Activated T-cell treated with anti-CD3 and anti-CD28 coated beads for 4 hours (primary cell): ENCODE results near the gene PALD1.

Source experiments
- DNase-seq: peaks from one replicate; pipeline ENCODE4 v3.0.0-alpha.2; 2020

The PALD1 gene

DNA sequence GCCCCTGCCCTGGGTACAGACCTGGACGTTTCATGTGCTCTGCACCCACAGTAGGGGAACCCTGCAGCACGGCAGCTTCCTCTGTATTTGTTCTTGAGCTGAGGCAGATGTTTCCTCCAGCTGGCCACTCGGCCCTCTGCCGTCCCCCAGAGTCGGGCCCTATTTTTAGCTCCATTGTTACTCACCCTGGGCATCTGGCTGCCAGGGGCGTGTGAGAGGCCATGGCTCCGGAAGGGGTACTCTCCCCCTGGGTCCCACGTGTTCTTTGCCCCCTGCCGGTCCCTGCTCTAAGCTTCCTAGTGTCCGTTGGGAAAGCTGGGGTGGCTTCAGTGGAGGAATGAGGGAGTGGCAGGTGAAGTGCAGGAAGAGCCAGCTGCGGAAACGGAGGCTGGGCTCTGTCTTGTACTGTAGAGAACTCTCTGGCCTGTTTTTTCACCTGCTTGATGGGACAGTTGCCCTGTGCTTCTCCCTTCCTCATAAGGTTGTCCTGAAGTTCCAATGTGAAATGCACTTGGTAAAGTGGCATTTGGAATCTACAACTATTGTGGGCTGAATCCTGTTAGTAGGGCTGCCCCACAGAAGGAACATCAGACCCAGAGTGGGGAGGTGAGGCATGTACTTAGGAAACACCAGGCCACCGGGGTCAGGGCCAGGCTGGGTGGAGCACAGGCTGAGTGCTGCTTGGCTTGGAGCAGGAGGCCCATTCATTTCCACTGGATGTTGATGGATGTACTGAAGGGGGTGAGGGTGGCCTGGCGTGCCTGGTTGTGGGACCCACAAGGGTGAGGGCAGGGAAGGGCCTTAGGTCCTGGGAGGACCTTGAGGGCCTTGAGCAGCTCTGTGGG lies 30.6 kb downstream of the PALD1 start:
- no peak for DNase-seq

DNA sequence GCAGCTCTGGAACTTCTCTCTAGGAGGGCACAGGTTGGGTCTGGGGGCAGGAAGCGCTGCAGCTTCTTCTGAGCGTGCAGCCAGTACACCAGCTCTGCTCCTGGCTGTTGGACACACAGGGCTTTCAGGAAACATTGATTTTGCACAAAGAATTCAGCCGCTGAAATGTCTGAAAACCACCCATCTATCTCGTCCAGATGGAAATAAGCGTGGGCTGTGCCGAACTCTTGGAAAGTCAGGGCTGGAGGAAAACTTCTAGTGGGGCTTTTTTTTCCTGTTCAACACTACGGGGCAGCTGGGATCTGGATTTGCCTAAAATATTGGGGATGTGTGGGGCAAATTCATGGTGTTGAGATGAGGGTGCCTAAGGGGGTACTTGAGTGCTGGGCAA lies 31.2 kb downstream of the PALD1 start:
- DNase-seq, result no peak

DNA sequence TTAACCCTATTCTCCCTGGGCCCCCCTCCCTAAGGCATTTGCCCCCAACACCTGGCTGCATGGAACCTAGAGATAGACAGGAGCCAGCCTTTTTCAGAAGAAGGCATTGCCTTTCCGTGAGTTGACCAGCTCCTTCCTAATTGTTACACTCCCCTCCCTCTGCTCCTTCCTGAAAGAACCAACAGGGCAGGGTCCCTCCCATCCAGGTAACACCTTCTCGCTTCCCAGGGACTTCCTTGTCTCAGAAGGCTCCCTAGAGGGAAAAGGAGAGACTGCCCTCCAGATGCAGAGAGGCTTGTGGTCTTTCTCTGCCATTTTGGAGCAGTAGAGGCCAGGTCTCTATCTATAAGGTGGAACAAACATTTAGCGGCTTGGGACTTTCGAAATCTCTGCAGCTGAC lies 31.9 kb downstream of the PALD1 start:
- no peak for DNase-seq

DNA sequence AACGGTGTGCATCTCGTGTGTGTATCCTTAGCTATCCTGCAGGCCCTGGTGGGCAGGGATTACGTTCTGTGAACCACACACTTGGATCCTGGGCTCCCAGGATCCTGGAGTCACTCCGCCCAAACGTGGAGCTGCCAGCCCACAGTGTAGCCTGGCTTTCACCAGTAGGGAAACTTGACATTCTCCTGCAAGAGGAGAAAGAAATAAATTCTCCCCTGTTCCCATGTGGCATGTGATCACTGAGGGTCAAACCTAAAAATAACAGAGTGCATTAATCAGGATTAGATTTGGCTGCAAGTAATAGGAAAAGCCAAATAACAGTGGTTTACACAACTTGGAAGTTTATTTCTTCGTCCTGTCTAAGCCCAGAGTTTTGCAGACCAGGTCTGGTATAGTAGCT lies 32.3 kb downstream of the PALD1 start:
- DNase-seq, result no peak

DNA sequence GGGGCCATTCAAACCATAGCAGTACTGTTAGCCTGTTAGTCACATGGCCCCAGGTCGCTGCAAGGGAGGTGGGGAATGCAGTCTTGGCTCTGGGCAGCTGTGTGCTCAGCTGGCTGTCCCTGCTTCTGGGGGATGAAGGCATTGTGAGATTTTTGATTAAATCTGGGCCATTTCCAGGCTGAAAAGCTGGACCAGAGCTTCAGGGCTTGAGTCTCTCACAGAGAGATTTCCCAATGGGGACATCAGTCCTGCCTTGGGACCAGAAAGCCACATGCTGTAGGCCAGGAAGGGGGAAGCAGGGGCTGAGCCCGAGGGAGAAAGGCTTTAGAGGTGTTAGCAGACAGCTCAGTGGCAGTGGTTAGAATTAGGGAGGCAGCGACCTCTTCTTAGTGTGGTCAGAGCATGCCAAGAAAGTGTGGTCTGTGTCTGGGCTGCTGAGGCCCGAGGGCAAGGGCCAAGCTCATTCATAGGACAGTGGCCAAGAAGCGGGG lies 33.6 kb downstream of the PALD1 start:
- DNase-seq, result no peak

DNA sequence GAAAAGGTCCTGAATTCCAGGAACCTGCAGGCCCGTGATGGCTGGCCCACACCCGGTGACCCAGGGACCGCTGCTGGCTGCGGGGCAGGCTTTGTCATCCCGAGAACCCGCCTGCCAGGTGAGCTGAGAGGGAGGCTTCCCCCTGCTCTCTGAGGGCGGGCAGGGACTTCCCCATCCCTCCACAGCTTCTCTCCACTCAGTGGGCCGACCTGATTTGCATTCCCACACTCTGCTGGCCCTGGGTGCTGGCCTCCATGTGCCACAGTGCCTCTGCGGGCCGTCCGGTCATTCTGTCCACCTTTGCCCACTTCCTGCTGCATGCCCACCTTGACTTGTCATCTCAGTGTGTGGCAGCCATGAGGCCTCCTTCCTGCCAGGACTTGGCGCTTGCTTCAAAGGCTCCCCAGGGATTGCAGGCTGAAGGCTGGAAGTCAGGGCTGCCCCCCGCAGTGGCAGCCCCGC lies 35.3 kb downstream of the PALD1 start:
- no peak for DNase-seq

DNA sequence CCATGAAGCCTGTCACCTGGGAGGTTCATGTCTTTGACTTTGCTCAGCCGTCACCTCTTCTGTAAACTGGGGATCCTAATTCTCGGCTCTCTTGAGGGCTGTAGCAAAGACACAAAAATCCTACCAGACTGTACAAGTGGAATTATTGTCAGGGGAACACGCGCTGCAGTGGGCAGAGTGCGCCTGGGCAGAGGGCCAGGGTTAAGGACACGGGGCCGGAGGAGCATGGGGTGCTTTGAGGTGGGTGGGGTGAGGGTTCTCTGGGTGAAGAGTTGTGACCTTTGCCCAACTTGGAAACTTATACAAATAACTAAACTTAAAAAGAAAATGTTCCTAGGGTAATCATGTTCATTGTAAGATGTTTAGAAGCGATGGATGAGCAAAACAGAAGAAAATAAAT lies 36.0 kb downstream of the PALD1 start:
- no peak for DNase-seq

DNA sequence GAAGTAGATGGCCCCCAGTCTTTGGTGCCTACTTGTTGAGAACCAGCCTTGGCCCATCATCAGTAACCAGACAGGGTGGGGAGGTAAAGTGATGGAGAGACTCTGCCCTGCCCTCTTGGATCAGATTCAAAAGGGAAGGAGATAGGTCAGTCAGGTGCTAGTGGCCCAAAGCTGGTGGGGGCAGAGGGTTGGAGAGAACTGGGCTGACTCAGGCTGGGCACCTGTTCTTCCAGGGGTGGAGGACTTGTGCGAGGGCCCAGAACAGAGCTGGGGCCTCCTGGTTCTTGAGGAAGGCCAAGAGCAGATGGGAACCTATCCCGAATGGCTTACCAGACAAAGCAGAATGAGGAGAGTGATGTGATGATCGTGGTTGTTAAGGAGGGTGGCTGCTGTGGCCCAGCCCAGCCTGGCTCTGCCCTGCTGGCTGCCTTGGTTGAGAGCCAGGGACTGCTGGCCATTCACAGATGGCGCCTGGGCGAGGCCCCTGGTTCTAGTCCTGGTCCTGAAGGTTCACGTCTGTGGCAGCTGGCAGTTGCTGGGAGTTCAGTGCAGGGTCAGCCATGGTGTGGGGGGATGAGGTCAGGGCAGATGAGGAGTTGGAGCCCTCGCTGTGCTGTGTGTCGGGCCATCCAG lies 36.6 kb downstream of the PALD1 start:
- no peak for DNase-seq

DNA sequence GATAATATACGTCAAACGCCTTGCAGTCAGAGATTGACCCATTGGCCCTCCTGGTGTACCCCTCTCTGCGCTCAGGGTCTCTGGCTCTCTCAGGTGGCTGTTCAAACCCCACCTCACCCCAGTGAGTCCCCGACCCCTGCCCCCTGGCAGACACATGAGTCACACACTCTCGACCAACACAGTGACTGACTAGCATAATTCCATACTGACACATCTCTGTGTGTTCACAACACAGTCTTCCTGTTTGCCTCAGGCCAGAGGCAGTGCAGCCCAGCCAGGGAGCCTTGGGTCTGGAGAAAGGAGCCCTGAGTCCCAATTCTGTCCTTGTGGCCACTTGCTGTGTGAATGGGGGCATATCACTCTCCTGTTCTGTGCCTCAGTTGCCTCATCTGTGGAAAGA lies 40.1 kb downstream of the PALD1 start:
- no peak for DNase-seq

DNA sequence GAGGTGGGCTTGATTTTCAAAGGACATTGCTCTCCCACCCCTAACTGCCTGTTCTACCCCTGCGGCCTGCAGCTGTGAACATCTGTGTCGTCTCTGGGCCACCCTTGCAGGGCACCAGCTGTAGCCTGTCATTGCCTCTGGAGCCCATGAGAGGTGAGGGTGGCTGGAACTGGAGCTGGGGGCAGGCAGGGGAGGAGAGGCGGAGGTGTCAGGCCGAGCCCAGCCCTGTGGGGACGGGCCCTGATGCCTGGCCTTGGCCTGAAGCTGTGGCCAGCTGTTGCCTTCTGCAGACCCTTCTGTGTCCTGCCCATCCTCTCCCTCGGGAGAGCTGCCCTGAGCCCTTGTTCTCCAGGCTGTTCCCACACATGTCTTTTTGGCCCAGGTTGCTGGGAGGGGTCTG lies 44.5 kb downstream of the PALD1 start:
- DNase-seq, result no peak

DNA sequence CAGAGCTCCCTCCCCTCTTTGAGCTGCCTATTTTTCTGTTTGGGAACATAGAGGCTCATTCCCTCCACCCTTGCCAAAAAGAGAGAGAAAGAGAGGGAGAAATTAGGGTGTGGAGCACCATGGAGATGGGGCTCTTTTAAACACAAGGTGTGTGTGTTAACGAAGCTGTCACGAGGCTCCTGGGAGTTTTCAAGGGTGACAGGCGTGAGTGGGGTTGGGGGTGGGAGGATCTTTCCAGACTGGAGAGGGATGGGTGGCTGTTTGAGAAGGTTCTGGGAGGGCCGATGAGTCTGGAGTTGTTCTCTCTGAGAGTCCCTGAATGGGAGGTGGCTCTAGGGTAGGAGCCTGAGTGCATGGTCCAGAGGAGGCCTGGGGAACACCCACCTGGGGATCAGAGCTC lies 45.0 kb downstream of the PALD1 start:
- no peak for DNase-seq

DNA sequence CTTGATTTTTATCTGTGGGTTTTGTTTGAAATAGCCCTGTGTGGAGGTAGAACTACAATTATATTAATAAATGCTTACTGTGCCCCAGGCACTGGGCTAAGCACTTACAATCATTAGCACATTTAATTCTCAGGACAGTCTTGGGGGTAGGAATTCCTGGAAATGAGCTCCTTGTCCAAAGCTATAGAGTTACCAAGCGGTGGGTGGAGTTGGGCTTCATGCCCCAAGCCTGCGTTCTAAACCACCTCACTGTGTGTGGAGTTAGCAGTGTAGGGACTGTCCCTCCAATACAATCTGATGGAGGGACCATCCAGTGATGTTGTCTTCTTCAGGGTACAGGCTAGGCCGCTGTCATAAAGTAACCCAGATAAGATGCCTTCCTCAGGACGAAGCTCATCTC lies 49.7 kb downstream of the PALD1 start:
- no peak for DNase-seq

DNA sequence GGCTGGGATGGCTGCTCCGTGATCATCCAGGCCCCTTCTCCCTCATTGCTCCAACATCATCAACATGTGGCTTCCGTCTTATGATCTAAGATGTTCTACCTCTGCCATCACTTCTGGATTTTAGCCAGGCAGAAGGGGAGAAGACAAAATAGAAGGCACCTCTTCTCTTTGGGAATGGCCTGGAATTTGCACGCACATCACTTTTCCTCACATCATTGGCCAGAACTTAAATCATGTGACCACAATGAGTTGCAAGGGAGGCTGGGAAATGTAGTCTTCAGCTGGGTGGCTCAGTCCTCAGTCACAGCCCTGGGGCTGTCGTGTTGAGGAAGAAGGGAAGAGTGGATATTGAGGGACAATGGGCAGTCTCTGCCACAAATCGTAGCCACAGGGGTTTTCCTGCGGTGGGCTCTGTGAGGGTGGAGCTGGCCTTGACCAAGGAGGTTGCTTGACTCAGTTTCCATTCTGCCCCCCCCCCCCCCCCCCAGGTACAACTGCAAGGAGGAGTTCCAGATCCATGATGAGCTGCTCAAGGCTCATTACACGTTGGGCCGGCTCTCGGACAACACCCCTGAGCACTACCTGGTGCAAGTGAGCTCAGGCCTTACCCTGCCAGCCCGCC lies 50.3 kb downstream of the PALD1 start:
- DNase-seq, result no peak

DNA sequence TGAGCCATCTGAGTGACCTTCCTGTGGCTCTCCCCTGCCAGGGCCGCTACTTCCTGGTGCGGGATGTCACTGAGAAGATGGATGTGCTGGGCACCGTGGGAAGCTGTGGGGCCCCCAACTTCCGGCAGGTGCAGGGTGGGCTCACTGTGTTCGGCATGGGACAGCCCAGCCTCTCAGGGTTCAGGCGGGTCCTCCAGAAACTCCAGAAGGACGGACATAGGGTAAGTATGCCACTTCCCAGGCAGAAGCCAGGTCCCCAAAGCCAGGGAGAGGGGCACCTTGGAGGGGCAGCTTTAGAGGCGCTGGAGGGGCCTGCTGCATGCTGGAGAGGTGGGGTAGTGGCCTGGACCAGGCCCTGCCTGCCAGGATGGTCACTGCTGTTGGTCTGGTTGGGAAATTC lies 51.3 kb downstream of the PALD1 start:
- DNase-seq, result no peak

DNA sequence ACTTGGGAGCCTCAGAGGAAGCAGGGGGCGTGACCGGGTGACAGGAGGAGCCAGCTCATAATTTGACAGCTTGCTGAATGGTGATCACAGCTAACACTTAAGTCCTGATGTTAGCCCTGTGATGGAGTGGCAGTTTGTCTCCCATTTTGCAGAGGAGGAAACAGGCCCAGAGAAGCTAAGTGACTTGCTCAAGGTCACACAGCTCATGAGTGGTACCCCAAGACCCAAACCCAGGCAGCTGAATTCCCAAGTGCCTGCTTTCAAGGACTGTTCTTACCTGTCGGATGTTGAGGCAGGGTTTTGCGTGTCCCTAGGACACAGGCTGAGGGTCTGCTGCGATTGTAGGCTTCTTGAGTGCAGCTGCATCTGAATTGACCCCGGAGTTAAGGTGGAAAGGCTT lies 51.7 kb downstream of the PALD1 start:
- DNase-seq, result no peak

DNA sequence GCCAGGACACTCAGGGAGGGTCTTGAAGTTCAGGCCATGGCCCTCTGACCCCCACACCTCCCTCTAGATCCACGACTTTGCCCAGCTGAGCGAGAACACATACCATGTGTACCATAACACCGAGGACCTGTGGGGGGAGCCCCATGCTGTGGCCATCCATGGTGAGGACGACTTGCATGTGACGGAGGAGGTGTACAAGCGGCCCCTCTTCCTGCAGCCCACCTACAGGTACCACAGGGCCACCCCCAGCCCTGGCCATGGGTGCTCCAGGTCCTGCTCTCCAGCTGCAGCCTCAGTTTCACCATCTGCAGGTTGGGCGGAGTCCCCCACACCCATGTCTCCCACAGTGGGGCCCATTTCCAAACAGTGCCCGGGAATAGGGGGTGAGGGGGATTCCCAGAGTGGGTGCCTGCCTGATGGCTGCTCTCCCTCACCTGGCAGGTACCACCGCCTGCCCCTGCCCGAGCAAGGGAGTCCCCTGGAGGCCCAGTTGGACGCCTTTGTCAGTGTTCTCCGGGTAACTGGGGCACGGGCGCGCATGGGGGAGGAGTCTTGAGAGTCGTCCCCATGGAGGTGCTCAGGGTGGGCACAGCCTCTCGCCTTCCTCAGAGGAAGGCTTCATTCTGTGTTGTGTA lies 54.1 kb downstream of the PALD1 start:
- DNase-seq, result no peak

DNA sequence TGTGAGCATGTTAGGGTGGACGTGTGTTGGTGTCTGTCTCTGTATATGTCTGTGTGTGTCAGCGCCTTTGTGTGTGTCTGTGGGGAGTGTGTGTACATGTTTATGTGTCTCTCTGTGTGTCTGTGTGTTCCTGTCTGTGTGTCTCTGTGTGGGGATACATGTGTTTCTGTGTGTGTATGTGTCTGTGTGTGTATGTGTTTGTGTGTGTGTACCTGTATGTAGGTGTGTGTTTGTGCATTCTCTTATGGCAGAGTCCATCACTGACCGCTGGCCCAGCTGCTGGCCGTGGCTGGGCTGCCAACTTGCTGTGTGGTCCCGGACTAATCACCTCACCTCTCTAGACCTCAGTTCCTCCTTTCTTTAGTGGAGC lies 54.6 kb downstream of the PALD1 start:
- DNase-seq, result no peak

DNA sequence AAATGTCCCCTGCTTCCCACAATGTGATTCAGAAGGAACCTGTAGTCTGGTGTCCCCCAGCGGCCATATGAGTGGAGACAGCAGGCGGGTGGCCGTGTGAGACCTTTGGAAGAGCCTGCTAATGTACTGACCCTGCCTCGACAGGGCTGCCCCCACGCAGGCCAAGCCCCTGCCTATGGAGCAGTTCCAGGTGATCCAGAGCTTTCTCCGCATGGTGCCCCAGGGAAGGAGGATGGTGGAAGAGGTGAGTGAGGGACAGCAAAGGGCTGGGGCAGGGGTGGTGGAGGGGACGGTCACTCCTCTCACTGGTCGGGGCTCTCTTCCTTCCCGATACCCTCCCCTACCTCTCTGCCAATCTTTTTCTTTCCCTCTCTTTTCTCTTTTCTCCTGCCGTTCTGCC lies 55.7 kb downstream of the PALD1 start:
- DNase-seq, result no peak

DNA sequence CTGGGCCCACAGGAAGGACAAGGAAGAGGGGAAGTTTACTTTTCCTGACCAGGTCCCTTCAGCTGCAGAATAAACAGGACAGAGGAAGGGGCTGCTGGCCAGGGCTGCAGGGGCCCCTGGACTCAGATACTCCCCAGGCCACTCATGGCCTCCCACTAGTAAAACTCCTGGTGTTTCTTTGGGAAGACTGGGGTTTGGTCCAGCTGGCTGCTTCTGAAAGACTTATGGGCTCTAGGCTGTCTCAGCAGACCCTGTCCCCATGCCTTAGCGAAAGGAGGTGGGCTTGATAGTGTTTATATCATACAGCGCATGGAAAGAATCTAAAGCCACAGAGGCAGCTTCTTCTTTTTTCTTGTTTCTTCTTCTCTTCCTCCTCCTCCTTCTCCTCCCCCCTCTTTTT lies 56.4 kb downstream of the PALD1 start:
- no peak for DNase-seq

DNA sequence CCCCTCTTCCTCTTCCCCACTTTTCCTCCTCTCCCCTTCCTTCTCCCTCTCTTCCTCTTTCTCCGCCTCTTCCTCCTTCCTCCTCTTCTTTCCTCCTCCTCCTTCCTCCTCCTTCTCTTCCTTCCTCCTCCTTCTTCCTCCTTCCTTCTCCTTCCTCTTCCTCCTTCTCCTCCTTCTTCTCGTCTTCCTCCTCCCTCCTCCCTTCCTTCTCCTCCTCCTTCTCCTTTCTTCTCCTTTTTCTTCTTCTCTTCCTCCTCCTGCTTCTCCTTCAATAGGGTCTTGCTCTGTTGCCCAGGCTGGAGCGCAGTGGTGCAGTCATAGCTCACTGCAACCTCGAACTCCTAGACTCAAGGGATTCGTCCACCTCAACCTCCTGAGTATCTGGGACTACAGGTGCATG lies 56.9 kb downstream of the PALD1 start:
- no peak for DNase-seq

DNA sequence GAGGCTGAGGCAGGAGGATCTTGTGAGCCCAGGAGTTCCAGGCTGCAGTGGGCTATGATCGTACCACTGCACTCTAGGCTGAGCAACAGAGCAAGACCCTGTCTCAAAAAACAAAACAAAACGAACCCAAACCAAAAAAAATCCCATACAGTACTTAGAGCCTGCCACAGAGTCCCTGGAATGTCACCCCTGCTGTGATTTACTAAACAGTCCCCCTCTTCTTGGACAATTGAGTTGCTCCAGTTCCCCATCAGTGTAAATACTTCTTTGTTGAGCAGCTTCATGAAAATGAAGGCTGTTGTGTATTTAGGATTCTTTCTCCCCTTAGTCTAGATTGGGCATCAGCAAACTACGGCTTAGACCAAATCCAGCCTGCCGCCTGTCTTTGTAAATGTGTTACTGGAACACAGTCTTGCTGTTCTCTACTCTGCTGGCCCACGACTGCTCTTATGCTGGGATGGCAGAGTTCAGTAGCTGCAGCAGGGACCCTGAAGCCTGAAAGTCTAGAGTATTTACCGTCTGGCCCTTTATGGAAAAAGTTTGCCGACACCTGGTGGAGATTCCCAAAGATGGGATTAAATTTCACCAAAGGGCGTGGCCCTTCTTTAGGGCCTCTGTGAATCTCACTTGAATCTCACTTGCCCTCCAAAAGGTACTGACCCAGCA lies 57.8 kb downstream of the PALD1 start:
- no peak for DNase-seq

DNA sequence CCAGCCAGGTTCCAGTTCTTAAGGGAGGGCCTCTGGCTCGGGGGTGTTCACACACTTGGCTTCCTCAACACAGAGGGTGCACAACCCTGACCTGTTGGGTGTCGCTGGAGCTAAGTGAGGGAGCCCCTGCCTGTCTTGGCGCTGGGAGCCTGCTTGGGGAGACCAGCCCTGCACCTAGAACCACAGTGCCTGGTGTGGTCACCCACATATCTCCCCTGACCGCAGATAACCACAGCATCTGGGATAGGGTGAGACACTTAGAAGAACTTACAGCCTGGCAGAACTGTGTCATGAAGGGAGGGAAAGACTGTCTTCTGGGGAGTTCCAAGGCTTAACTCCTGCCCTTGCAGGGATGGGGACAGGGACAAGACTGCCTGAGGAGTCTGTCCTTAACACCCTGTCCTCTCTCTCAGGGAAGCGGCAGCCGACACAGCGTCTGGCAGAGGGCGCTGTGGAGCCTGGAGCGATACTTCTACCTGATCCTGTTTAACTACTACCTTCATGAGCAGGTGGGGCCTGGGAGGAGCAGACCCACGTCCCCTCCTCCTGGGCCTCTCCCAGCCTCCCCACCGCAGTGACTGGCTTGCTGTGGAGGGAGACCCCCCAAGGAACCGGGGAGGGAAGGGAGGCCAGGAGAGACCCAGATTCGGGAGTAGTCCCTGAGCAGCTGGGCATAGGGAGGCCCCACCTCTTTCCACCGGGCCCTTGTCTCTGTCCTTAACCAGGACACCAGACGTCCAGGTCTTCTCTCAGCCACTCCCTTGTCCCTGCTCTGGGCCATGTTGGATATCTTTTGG lies 59.0 kb downstream of the PALD1 start:
- DNase-seq, result no peak
